ENCODE results near the gene RAD23A. TPM values are rescaled to one million over a fixed set of nuclear protein-coding genes. Genes with fewer than 3 reads are reported as not detected.
"Not testable (repeated sequence)": the region's sequence is repeated elsewhere in the genome, so short reads cannot be mapped to it uniquely, and the experiment has no call there.

Gene RAD23A
- total RNA-seq, 1 donor from 2014 or later: 52.4 TPM

GRCh38 chr19:12937927-12938778, 7.5 kb upstream of the RAD23A start, which contains the start of gene CALR:
Gene CALR (plus strand): TSS chr19:12938609. CDS start chr19:12938680, 71 bp downstream.
- peak; percentile 99 to 100 for DNase-seq (ENCODE audit: low read depth in 2 of 2)

DNA sequence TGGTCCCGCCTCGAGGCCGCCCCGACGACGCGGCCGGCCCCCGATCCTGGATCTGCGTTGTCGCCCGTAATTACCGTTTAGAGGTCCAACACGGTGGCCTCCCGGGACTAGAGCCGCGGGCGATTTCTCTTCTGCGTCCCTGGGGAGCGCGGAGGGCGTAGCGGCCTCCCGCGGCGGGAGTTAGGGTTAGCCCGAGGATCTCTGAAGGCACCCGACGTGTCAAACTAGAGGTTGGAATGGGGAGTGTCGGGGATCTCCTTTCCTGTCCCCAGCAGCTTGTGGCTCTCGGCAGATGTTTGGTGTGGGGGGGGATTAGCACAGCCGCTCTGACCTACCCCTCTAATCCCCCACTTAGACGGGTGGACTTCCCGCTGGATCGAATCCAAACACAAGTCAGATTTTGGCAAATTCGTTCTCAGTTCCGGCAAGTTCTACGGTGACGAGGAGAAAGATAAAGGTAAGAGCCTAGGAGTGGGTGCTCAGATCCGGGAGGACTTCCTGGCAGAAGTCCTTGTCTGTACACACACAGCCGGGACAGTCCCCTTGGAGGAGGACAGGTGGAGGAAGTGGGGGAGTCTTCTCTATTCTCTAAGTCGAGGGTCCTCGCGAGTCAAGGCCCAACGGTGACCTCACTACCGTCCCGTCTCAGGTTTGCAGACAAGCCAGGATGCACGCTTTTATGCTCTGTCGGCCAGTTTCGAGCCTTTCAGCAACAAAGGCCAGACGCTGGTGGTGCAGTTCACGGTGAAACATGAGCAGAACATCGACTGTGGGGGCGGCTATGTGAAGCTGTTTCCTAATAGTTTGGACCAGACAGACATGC, 6.7 kb upstream of the RAD23A start:
- peak in 1 of 2 donors; percentile 55 for DNase-seq (ENCODE audit: low read depth in 2 of 2)

GRCh38 chr19:12939975-12940423, 5.7 kb upstream of the RAD23A start:
- DNase-seq (ENCODE audit: low read depth in 2 of 2): peak in 1 of 2 donors; percentile 23

DNA sequence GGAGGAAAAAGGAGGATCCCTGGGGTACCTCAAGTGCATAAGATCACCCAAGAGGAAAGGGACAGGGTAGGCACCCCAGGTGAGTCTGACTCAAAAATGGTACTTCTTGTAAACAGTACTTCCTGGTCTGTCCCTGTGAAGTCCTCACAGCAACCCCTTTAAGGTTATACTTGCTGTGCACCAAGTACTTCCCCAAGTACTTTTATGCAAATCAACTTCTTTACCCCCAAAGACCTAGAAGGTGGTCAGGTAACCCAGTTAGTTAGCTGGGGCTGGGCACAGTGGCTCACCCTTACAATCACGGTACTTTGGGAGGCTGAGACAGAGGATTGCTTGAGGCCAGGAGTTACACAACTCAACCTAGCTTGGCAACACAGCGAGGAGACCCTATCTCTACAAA, 4.8 kb upstream of the RAD23A start:
- no peak for DNase-seq (ENCODE audit: low read depth in 2 of 2)

DNA sequence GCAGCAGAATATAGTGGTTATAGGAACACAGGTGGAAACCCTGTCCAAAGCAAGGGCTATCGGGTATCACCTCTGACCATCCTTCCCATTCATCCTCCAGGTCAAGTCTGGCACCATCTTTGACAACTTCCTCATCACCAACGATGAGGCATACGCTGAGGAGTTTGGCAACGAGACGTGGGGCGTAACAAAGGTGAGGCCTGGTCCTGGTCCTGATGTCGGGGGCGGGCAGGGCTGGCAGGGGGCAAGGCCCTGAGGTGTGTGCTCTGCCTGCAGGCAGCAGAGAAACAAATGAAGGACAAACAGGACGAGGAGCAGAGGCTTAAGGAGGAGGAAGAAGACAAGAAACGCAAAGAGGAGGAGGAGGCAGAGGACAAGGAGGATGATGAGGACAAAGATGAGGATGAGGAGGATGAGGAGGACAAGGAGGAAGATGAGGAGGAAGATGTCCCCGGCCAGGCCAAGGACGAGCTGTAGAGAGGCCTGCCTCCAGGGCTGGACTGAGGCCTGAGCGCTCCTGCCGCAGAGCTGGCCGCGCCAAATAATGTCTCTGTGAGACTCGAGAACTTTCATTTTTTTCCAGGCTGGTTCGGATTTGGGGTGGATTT, 2.1 kb upstream of the RAD23A start:
- no peak for DNase-seq (ENCODE audit: low read depth in 2 of 2)

GRCh38 chr19:12944104-12944674, 1.5 kb upstream of the RAD23A start:
- no peak for DNase-seq (ENCODE audit: low read depth in 2 of 2)

- DNase-seq (ENCODE audit: low read depth in 2 of 2): peak in 1 of 2 donors; percentile 88
These were observed 545 bp downstream of the RAD23A start for GRCh38 chr19:12946092-12946721.

DNA sequence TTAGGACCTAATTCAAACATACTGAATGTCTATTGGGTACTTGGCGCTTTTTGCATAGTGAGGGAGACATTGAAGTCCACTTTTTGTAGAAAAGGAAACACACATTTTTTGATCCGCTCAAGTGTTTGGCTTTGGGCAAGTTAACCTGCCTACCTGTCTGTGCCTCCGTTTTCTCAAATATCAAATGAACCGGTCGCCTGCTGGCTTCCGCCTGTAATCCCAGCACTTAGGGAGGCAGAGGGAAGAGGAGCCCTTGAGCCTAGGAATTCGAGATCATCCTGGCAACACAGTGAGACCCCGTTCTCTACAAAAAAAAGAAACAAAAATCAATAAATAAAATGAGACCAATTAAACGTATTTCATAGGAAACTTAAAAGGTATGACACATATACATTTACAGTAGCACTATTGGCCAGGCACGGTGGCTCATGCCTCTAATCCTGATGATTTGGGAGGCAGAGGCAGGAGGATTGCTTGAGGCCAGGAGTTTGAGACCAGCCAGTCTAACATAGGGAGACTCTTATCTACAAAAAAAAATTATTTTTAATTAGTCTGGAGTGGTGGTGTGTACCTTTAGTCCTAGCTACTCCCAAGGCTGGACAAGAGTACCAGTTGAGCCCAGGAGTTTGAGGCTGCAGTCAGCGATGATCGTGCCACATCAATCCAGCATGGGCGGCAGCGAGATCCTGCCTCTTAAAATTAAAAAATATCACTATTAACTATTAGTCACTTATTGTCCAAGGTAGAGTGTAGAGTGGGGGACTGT, 1.3 kb downstream of the RAD23A start:
- DNase-seq (ENCODE audit: low read depth in 2 of 2): no peak

DNA sequence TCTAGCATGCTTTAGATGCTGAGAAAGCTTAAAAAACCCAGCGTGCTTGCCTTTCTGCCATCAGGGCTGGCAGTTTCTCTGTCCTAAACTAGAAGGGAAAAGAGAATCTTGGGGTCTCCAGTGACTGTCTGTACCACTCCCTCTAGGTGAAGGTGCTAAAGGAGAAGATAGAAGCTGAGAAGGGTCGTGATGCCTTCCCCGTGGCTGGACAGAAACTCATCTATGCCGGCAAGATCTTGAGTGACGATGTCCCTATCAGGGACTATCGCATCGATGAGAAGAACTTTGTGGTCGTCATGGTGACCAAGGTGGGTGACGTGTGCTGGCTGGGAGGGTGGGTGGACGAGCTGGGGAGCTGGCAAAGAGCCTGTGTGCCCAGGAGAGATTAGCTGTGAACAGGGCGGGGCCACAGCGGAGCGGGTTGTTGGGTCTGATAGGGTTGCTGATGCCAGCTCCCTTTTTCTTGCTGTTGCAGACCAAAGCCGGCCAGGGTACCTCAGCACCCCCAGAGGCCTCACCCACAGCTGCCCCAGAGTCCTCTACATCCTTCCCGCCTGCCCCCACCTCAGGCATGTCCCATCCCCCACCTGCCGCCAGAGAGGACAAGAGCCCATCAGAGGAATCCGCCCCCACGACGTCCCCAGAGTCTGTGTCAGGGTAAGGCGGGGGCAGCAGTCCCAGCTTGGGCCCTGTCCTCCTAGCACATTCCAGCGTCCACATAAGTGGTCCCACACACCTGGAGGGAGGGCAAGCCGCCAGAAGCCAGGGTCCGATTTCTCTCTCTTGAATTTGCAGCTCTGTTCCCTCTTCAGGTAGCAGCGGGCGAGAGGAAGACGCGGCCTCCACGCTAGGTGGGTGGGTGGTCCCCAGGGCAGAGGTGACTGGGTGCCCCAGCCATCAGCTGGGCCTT, 2.3 kb downstream of the RAD23A start:
- DNase-seq (ENCODE audit: low read depth in 2 of 2): no peak

DNA sequence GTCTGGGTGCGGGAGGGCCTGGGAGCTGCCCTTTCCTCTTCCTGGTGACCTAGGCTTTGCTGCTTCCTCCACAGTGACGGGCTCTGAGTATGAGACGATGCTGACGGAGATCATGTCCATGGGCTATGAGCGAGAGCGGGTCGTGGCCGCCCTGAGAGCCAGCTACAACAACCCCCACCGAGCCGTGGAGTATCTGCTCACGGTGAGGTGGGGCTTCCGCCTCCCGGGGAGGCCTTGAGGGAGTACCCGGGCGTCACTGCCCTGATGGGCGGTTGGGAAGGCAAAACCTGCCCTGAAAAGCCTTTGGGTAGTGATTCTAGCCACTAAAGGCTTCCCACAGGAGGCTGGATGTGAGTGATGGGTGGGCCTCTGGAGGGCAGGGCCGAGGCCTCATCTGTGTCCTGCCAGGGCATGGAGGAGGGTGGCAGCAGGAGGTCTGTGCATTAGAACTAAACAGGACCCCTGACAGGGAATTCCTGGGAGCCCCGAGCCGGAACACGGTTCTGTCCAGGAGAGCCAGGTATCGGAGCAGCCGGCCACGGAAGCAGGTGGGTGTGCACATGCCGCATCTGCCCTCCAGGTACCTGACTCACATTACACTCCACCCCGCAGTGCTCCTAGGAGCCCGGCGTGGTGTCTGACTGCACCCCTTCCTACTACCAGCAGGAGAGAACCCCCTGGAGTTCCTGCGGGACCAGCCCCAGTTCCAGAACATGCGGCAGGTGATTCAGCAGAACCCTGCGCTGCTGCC, 3.1 kb downstream of the RAD23A start:
- no peak for DNase-seq (ENCODE audit: low read depth in 2 of 2)

- no peak for DNase-seq (ENCODE audit: low read depth in 2 of 2)
These were observed 4.0 kb downstream of the RAD23A start for GRCh38 chr19:12949363-12950283.

DNA sequence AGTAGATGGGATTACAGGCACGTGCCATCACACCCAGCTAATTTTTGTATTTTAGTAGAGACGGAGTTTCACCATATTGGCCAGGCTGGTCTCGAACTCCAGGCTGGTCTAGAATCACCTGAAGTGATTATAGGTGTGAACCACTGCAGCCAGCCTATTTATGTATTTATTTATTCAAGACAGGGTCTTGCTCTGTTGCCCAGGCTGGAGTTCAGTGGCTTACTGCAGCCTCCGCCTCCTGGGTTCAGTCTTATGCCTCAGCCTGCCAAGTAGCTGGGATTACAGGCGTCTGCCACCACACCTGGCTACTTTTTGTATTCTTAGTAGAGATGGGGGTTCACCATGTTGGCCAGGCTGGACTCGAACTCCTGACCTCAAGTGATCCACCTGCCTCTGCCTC, 6.4 kb downstream of the RAD23A start:
- not testable (repeated sequence) for DNase-seq (ENCODE audit: low read depth in 2 of 2)

DNA sequence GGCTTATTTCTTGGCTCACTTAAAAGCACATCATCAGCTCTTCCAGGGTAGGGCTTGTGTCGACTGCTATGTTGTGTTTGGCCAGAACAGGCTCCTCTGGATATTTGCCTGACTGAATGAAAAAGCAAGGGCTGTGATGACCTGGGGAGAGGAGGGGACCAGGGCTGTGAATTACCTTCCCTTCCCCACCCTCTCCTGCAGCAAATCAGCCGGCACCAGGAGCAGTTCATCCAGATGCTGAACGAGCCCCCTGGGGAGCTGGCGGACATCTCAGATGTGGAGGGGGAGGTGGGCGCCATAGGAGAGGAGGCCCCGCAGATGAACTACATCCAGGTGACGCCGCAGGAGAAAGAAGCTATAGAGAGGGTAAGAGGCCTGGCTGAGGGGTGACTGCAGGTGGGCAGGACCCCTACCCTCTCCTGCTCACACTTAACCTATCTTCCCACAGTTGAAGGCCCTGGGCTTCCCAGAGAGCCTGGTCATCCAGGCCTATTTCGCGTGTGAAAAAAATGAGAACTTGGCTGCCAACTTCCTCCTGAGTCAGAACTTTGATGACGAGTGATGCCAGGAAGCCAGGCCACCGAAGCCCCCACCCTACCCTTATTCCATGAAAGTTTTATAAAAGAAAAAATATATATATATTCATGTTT, 7.0 kb downstream of the RAD23A start:
- peak; percentile 78 to 92 for DNase-seq (ENCODE audit: low read depth in 2 of 2)

DNA sequence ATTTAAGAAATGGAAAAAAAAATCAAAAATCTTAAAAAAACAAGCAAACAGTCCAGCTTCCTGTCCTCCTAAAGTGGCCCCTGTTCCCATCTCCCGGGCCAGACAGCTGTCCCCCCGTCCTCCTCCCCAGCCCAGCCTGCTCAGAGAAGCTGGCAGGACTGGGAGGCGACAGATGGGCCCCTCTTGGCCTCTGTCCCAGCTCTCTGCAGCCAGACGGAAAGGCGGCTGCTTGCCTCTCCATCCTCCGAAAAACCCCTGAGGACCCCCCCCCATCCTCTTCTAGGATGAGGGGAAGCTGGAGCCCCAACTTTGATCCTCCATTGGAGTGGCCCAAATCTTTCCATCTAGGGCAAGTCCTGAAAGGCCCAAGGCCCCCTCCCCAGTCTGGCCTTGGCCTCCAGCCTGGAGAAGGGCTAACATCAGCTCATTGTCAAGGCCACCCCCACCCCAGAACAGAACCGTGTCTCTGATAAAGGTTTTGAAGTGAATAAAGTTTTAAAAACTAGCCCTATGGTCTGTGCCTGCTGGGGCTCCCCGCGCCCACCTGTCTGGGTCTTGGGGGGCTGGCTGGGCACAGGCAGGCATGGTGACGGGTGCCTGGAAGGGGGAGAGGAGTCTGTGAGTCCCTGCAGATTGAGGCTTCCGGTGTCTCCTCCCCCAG, 7.6 kb downstream of the RAD23A start:
- DNase-seq (ENCODE audit: low read depth in 2 of 2): peak in 1 of 2 donors; percentile 81

DNA sequence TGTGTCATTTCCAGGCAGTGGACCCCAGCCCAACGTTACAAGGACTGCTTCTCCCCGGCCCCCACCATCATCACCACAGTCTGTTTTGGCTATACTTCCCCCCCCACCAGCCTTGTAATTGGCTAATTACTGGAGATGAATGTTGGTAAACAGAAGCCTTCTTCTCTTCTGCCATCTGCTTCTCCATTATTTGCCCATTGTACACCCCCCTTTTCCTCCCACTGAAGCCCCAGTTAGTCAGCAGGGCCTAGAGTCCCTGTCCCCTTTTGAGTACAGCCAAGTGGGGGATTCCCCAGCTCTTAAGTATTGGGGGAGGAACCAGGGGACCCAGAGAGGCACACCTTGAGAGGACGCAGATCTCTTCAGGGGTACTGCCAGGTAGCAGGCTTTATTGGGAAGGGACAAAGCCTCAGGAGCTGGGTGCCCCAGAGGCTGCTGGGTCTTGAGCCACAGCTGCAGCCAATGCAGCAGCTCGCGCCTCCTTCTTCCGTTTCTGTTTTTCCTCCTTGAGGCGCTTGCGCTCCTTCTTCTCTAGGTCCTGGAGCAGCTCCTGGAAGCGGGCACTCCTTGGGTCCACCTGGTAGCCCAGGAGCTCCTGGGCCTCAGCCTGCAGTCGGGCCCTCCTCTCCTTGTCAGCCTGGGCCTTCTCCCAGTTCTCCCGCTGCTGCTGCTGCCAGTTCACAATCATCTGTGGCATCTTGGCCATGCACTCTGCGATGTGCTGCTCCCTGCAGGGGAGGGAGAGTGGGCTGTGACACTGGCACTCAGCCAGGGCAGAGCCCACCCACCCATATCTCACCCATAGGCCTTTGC, 8.3 kb downstream of the RAD23A start:
- DNase-seq (ENCODE audit: low read depth in 2 of 2): no peak

- DNase-seq (ENCODE audit: low read depth in 2 of 2): no peak
These were observed 8.9 kb downstream of the RAD23A start for GRCh38 chr19:12954612-12954962.
